GM19043 (cell line): ENCODE data around the gene ERICH2.

Source experiments
- ATAC-seq: cut with Tn5 transposase; IDR thresholded peaks from one replicate; pipeline ENCODE4 v1.9.1; 2021; ENCODE audit warnings: low read depth; ENCODE audit not compliant: unreplicated experiment

The ERICH2 gene

GRCh38 chr2:170830166-170830565 is 60.0 kb downstream of the ERICH2 start:
- no peak for ATAC-seq

- no peak for ATAC-seq
Measured at GRCh38 chr2:170831115-170831514, 60.9 kb downstream of the ERICH2 start.

- no peak for ATAC-seq
Measured at GRCh38 chr2:170836027-170836426, 65.8 kb downstream of the ERICH2 start.

GRCh38 chr2:170840717-170841210 is 70.6 kb downstream of the ERICH2 start:
- ATAC-seq, result no peak

- ATAC-seq, result no peak
Measured at GRCh38 chr2:170842785-170843184, 72.6 kb downstream of the ERICH2 start.

- no peak for ATAC-seq
Measured at GRCh38 chr2:170843656-170844055, 73.5 kb downstream of the ERICH2 start.

- no peak for ATAC-seq
Measured at GRCh38 chr2:170845343-170845742, 75.2 kb downstream of the ERICH2 start.

GRCh38 chr2:170846314-170846713 is 76.1 kb downstream of the ERICH2 start:
- ATAC-seq, result no peak

GRCh38 chr2:170847716-170848115 is 77.5 kb downstream of the ERICH2 start:
- no peak for ATAC-seq
